Activated naive CD4-positive, alpha-beta T cell treated with anti-CD3 and anti-CD28 coated beads, Interleukin-2, amount 50 U/mL, for 24 hours (primary cell): ENCODE data around the gene AUTS2.

ENCODE experiments used
- H3K27ac Mint-ChIP-seq: one replicate; pipeline ENCODE4 v1.8.0; 2021; ENCODE audit warnings: mild to moderate bottlenecking, mixed read lengths
- H3K27me3 Mint-ChIP-seq: one replicate; pipeline ENCODE4 v1.8.0; 2021; ENCODE audit warnings: mixed read lengths
- H3K36me3 Mint-ChIP-seq: one replicate; pipeline ENCODE4 v1.8.0; 2021; ENCODE audit warnings: mixed read lengths
- H3K4me1 Mint-ChIP-seq: one replicate; pipeline ENCODE4 v1.8.0; 2021; ENCODE audit warnings: mixed read lengths
- H3K4me3 Mint-ChIP-seq: one replicate; pipeline ENCODE4 v1.8.0; 2021; ENCODE audit warnings: mild to moderate bottlenecking, mixed read lengths
- H3K9me3 Mint-ChIP-seq: one replicate; pipeline ENCODE4 v1.8.0; 2021; ENCODE audit warnings: mixed read lengths

AUTS2 gene

DNA sequence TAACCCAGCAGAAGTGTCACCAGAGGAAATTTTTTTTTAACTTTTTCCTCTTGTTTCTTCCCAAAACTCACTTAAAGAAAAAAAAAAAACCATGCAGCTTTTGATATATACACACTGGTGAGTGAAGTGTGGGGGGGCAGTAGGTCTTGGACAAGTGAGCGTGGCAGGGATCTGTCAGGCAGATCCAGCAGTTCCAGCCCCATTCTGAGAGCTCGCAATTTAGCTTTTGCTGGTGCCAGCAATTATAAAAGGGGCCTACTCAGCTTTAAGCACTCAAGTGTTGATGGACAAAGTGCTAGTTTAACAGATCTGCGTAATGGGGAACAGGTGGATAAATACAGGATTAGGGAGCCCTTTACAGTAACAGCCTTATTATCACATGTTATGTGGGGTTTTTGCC is 914.5 kb downstream of the AUTS2 start:
- H3K27ac Mint-ChIP-seq, result no peak overlapping the region
- no peaks in the 10 kb centered on the region for H3K9me3 Mint-ChIP-seq
- H3K36me3 Mint-ChIP-seq, result no peaks in the 10 kb centered on the region
- no peak overlapping the region for H3K4me3 Mint-ChIP-seq
- no peaks in the 10 kb centered on the region for H3K4me1 Mint-ChIP-seq
- no peaks in the 10 kb centered on the region for H3K27me3 Mint-ChIP-seq

DNA sequence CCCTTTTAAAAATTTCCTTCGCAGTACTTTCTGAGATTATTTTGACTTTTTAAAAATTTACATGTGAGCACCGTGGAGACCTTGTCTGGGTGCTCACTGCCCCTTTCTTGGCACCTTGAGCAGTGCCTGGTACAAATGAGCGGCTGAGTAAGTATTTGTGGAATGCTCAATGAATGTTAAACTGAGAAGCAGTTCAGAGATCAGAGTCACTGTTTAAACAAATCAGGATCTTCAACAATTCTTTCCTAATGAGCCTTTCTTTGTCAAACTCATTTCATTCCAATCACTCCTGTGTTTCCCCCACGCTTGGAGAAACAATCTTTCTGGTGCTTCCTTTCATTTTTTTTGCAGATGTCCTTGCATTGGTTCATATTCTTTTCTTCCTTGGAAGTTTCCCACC is 922.3 kb downstream of the AUTS2 start:
- H3K36me3 Mint-ChIP-seq, result no peaks in the 10 kb centered on the region
- no peak overlapping the region for H3K4me3 Mint-ChIP-seq
- H3K27ac Mint-ChIP-seq, result no peak overlapping the region
- H3K27me3 Mint-ChIP-seq, result no peaks in the 10 kb centered on the region
- peaks cover 9% of the 10 kb centered on the region for H3K9me3 Mint-ChIP-seq
- H3K4me1 Mint-ChIP-seq, result no peaks in the 10 kb centered on the region

DNA sequence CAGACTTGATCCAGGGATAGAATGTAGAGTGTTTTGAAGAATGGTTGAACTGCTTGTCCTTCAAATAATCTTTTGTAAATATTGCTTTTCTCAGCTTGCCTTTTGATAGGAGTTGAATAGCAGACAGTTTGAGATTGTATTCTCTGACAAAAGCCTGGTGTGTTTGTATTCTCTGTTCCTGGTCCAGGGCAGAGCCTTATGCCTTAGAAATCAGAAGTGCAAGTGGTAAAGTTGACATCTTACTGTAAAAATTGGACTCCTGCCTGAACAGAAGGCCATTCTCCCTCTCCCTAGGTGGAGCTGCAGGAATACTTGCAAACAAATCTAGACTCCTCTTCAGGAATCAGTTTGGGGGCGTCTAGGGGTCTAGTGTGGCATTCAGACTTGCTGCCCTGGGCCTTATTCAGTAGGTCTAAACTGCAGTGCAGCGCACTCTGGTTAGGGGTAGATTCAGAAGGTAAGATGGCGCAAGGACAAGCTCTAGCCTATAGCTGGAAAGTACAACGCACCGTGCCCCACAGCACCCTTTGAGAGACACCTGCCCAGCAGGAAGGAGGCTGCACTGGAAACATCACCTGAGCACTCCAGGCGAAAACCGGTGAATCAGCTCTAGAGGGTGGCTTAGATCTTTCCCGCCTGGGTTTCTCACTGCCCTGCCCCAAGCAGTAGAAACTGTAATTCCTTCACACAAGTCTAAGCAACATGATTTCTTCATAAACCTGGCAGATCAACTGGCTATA is 925.1 kb downstream of the AUTS2 start:
- Mint-ChIP-seq H3K9me3 (peaks cover 14% of the 10 kb centered on the region), H3K4me3 (no peak overlapping the region), H3K27ac (no peak overlapping the region), H3K36me3 (no peaks in the 10 kb centered on the region), H3K4me1 (no peaks in the 10 kb centered on the region), H3K27me3 (no peaks in the 10 kb centered on the region)

DNA sequence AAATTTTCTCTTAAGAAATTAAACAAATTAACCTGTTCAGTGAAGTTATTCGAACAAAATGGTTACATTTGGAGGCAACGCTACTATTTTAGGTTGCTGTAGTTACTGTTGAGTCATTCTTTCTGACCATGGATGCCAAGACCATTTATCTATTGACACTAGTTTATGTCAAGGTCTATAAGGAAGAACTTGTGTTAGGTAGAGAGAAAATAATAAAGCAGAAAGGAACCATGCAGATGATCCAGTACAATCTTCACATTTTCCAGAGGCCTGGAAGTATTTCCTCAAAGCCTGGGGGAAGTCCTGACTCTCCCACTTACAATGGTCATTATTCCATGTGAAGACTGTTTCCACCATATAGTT is 925.7 kb downstream of the AUTS2 start:
- Mint-ChIP-seq H3K27me3 (no peaks in the 10 kb centered on the region), H3K4me3 (no peak overlapping the region), H3K4me1 (no peaks in the 10 kb centered on the region), H3K36me3 (no peaks in the 10 kb centered on the region), H3K9me3 (peaks cover 12% of the 10 kb centered on the region), H3K27ac (no peak overlapping the region)

DNA sequence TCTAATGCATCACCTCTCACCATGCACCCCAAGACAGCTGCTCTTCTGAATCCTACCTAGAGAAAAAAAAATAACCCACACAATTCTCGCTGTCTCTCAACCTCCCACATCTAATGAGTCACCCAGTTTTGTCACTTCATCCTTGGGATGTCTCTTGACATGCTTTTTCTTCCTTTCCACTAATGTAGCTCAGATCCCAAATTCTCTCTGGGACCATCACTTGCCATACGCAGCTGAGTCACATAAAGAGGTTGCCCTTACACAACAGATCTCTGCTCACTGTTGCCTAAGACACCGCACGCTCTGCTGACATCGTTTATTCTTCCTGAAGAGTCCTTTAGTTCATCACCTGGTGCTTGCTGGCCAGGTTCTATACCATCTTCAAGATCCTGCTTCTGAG is 927.7 kb downstream of the AUTS2 start:
- no peaks in the 10 kb centered on the region for H3K27me3 Mint-ChIP-seq
- no peaks in the 10 kb centered on the region for H3K4me1 Mint-ChIP-seq
- H3K9me3 Mint-ChIP-seq, result peaks cover 9% of the 10 kb centered on the region
- no peaks in the 10 kb centered on the region for H3K36me3 Mint-ChIP-seq
- H3K27ac Mint-ChIP-seq, result no peak overlapping the region
- no peak overlapping the region for H3K4me3 Mint-ChIP-seq

DNA sequence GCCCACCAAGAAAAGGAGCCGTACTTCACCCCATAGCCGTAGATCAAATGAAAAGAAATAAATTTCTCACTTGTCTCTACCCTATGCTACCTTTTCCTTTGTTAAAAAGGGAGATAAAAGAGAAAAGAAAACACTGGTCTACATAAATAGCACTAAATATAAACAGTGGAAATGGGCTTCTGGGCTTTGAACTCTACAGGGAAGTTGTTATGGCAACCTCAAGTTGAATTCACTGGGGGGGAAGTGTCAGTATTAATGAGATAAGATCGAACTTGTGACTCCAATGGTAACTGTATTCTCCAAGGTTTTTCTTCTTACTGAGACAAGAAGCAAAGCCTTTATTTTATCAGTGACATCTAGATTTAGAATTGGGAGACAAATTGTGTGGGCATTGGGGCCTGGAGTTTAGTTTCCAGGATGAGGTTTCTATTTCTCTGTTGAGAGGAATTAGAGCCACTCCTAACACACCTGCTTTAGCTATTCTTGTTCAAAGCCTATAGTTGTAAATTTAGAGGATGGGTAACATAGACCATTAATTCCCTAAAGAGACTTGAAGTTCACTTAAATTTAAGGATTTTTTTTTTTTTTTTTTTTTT is 929.3 kb downstream of the AUTS2 start:
- no peaks in the 10 kb centered on the region for H3K27me3 Mint-ChIP-seq
- no peaks in the 10 kb centered on the region for H3K36me3 Mint-ChIP-seq
- H3K4me3 Mint-ChIP-seq, result no peak overlapping the region
- H3K27ac Mint-ChIP-seq, result no peak overlapping the region
- peaks cover 9% of the 10 kb centered on the region for H3K9me3 Mint-ChIP-seq
- no peaks in the 10 kb centered on the region for H3K4me1 Mint-ChIP-seq

- no peaks in the 10 kb centered on the region for H3K36me3 Mint-ChIP-seq
- no peaks in the 10 kb centered on the region for H3K4me1 Mint-ChIP-seq
- no peaks in the 10 kb centered on the region for H3K27me3 Mint-ChIP-seq
- H3K9me3 Mint-ChIP-seq, result peaks cover 9% of the 10 kb centered on the region
- H3K4me3 Mint-ChIP-seq, result no peak overlapping the region
- H3K27ac Mint-ChIP-seq, result no peak overlapping the region
Measured at GRCh38 chr7:70529436-70529835, 931.2 kb downstream of the AUTS2 start.

DNA sequence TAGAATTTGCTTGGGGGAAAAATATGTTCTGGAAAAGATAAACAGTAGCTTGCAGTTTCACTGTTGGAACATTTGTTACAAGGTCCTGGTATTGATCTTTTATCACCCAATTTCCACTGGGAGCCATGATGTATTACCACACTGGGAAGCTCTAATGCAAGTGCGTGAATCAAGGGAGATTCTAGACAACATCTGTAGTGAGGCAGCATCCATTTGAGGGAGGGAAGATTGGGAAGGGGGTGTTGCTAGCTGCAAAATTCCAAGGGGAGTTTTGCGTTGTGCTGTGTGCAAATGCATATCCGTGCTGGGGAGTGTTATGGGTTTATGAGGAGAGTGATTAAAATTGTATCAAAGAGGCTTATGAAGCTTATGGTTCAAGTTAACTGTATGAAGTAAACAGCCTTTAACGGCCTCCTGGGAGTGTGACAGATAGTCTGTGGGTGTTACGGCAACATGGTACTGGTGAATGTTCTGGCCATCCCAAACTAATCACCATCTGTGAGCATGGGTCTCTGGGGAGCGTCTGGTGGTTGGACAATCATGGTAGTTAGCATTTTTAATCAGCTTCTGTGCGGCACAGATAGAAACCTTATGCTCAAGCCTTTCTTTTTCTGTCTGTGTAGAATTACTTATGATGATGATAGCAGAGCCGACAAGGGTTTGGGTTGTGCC is 931.8 kb downstream of the AUTS2 start:
- Mint-ChIP-seq H3K4me3 (no peak overlapping the region), H3K36me3 (no peaks in the 10 kb centered on the region), H3K9me3 (peaks cover 9% of the 10 kb centered on the region), H3K27me3 (no peaks in the 10 kb centered on the region), H3K4me1 (no peaks in the 10 kb centered on the region), H3K27ac (no peak overlapping the region)

DNA sequence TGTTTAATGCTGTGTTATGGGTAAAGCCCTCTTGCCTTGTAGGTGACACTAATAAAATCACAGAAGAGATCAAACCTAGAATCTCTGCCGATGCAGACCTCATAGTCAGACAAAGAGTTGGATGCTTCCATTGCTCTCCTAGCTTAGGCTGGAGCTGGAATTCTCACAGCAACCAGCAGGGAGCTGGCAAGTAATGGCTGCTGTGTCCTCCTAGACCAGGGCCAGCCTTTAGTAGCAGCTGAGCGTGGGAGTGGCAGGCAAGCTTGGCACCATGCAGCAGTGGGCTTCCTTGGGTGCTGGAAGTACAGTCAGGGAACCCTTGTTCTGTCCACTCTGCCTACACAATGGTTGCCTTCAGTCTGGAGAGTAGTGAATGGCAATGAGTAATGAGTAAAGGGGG is 935.3 kb downstream of the AUTS2 start:
- no peaks in the 10 kb centered on the region for H3K9me3 Mint-ChIP-seq
- H3K27me3 Mint-ChIP-seq, result no peaks in the 10 kb centered on the region
- H3K27ac Mint-ChIP-seq, result no peak overlapping the region
- no peaks in the 10 kb centered on the region for H3K4me1 Mint-ChIP-seq
- no peaks in the 10 kb centered on the region for H3K36me3 Mint-ChIP-seq
- H3K4me3 Mint-ChIP-seq, result no peak overlapping the region

GRCh38 chr7:70539205-70539604 is 940.9 kb downstream of the AUTS2 start:
- Mint-ChIP-seq H3K4me3 (no peak overlapping the region), H3K4me1 (no peaks in the 10 kb centered on the region), H3K27me3 (no peaks in the 10 kb centered on the region), H3K27ac (no peak overlapping the region), H3K36me3 (no peaks in the 10 kb centered on the region), H3K9me3 (no peaks in the 10 kb centered on the region)

- H3K27ac Mint-ChIP-seq, result no peak overlapping the region
- H3K4me3 Mint-ChIP-seq, result no peak overlapping the region
- H3K36me3 Mint-ChIP-seq, result no peaks in the 10 kb centered on the region
- no peaks in the 10 kb centered on the region for H3K4me1 Mint-ChIP-seq
- no peaks in the 10 kb centered on the region for H3K27me3 Mint-ChIP-seq
- H3K9me3 Mint-ChIP-seq, result no peaks in the 10 kb centered on the region
Measured at GRCh38 chr7:70539617-70540016, 941.3 kb downstream of the AUTS2 start.

GRCh38 chr7:70540641-70541040 is 942.4 kb downstream of the AUTS2 start:
- H3K4me1 Mint-ChIP-seq, result no peaks in the 10 kb centered on the region
- no peak overlapping the region for H3K4me3 Mint-ChIP-seq
- no peaks in the 10 kb centered on the region for H3K36me3 Mint-ChIP-seq

GRCh38 chr7:70542750-70543376 is 944.6 kb downstream of the AUTS2 start:
- no peaks in the 10 kb centered on the region for H3K9me3 Mint-ChIP-seq
- no peaks in the 10 kb centered on the region for H3K36me3 Mint-ChIP-seq
- H3K27me3 Mint-ChIP-seq, result no peaks in the 10 kb centered on the region
- H3K4me1 Mint-ChIP-seq, result no peaks in the 10 kb centered on the region
- H3K4me3 Mint-ChIP-seq, result no peak overlapping the region
- H3K27ac Mint-ChIP-seq, result no peak overlapping the region

More at GRCh38 chr7:70540641-70541040, 942.4 kb downstream of the AUTS2 start:
- Mint-ChIP-seq H3K27me3 (no peaks in the 10 kb centered on the region), H3K9me3 (no peaks in the 10 kb centered on the region), H3K27ac (no peak overlapping the region)

GRCh38 chr7:70544016-70544415 is 945.7 kb downstream of the AUTS2 start:
- H3K36me3 Mint-ChIP-seq, result no peaks in the 10 kb centered on the region
- H3K27me3 Mint-ChIP-seq, result no peaks in the 10 kb centered on the region
- no peak overlapping the region for H3K4me3 Mint-ChIP-seq
- H3K4me1 Mint-ChIP-seq, result no peaks in the 10 kb centered on the region
- H3K27ac Mint-ChIP-seq, result no peak overlapping the region
- H3K9me3 Mint-ChIP-seq, result no peaks in the 10 kb centered on the region

GRCh38 chr7:70545214-70545613 is 946.9 kb downstream of the AUTS2 start:
- no peak overlapping the region for H3K4me3 Mint-ChIP-seq
- no peaks in the 10 kb centered on the region for H3K27me3 Mint-ChIP-seq
- H3K4me1 Mint-ChIP-seq, result no peaks in the 10 kb centered on the region
- H3K36me3 Mint-ChIP-seq, result no peaks in the 10 kb centered on the region
- H3K9me3 Mint-ChIP-seq, result no peaks in the 10 kb centered on the region
- H3K27ac Mint-ChIP-seq, result no peak overlapping the region

- no peak overlapping the region for H3K27ac Mint-ChIP-seq
- no peaks in the 10 kb centered on the region for H3K36me3 Mint-ChIP-seq
- H3K4me1 Mint-ChIP-seq, result no peaks in the 10 kb centered on the region
- H3K27me3 Mint-ChIP-seq, result no peaks in the 10 kb centered on the region
- no peak overlapping the region for H3K4me3 Mint-ChIP-seq
- H3K9me3 Mint-ChIP-seq, result peaks cover 5% of the 10 kb centered on the region
Measured at GRCh38 chr7:70552141-70552540, 953.9 kb downstream of the AUTS2 start.
